GM19452 (cell line): ENCODE measurements around the gene HINFP.
A peak's percentile ranks its signal among the peaks of the same experiment; 100 is the strongest.

ENCODE experiments used
- ATAC-seq: cut with Tn5 transposase; IDR thresholded peaks from one replicate; pipeline ENCODE4 v1.9.1; 2021; ENCODE audit not compliant: unreplicated experiment

The HINFP gene

DNA sequence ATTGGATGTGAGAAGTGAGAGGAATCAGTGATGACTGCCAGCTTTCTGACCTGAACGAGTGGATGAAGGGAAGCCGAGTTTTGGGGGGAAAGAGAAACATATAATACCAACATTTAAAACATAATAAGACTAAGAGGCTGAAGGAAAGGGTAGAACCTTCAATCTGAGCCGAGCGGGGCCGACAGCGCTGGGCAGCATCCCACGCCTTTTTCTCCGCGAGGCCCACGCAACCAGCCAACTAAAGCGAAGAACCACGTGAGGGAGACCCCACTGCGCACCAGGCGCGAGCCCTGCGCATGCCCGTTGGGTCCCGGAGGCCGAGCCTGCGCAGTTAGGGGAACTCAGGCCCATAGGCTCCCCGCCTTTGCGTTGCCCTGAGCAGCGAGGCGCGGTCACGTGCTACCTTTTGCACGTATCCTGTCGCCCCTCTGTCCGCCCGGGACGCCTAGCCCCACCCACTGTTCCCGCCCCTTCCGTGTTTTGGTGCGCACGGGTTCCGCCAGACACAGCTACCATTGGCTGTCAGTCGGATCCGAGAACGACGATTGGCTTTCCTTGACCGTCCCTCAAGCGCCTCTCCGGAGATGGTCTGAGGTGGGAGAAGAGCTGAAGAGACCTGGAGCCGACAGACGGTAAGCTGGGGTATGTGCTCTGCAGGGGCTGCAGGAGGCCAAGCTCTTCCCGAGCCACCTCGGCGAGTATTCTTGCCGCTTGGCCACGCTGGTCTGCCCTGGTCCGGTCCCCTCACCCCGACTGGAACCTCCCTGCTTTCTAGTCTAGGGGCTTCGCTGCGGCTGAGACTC, at the start of gene HINFP:
TSS of gene HINFP (plus strand) at position 573 of the 803 bp plus-strand sequence. CDS start 5,365 bp downstream, outside the sequence.
- peak; percentile 96 for ATAC-seq

DNA sequence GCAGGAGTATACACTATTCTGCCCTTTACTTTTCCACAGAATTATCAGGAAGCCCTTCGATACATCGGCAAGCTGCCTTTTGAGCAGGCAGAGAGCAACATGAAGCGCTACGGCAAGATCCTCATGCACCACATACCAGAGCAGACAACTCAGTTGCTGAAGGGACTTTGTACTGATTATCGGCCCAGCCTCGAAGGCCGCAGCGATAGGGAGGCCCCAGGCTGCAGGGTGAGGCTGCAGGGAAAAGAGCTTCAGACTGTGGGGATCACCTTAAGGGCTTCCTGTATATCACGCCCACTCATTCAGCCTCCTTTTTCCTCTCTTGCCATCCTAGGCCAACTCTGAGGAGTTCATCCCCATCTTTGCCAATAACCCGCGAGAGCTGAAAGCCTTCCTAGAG, 43.5 kb upstream of the HINFP start:
- no peak for ATAC-seq

GRCh38 chr11:119078675-119079420, 42.5 kb upstream of the HINFP start:
- ATAC-seq, result no peak

- no peak for ATAC-seq
Measured at GRCh38 chr11:119081682-119082260, 39.6 kb upstream of the HINFP start.

DNA sequence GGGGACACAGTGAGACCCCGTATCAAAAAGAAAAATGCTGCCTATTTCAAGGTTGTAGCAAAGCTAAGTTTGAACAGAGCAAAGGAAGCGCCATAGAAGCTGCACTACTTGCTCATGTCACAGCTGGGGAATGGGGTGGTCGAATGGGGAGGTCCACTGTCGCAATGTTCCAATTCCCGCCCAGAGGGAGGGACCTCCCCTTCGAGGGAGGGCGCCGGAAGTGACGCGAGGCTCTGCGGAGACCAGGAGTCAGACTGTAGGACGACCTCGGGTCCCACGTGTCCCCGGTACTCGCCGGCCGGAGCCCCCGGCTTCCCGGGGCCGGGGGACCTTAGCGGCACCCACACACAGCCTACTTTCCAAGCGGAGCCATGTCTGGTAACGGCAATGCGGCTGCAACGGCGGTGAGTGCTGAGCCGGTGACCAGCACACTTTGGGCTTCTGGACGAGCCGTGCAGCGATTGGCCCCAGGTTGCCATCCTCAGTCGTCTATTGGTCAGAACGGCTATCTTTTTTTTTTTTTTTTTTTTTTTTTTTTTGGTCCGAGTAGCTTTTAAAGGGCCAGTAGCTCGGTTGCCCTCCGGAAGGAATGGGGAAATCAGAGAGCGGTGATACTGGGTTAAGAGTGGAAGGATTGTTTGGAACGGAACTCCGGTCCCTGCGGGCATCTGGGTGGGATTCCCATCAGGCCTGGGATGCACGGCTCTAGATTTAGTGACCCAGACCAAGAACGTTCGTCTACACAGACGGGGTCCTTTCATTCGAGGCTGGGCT, 36.5 kb upstream of the HINFP start, which contains the start of gene HMBS:
TSS of gene HMBS (plus strand) at position 219 of the 774 bp plus-strand sequence. CDS start at position 372, 153 bp downstream.
- ATAC-seq, result peak; percentile 90

DNA sequence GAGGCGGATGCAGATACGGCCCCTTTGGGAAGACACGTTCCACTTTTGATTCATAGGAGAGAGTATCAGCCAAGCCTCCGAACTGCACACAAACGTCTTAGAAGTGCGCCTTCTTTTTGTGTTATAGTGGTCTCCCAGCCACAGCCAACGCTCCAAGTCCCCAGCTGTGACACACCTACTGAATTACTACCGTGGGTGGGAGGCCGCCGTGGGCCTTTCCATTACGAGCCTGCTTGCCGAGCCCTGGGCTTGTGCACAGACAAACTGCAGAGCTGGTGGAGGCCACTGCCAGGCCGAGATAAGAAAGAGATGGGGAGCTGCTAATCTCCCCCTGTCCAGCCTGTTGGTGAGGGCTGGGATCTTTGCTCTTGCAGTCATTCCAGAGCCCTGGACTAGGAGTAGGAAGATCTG, 35.9 kb upstream of the HINFP start:
- peak; percentile 28 for ATAC-seq

DNA sequence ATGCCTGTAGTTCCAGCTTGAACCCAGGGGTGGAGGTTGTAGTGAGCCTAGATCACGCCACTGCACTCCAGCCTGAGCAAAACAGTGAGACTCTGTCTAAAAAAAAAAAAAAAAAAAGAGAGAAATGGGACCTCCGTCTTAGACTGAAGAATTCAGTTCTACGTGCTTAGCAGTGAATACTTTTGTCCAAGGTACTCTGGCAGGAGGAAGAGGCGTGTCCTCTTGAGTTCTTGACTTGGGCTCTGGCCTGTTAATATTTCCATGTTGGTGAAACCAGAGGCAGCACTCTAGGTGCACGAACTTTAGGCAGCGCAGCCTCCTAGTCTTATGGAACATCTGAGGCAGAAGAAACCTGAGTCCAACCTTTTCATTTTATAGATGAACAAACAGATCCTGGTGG, 34.3 kb upstream of the HINFP start:
- ATAC-seq, result no peak

GRCh38 chr11:119087747-119088241, 33.6 kb upstream of the HINFP start:
- no peak for ATAC-seq

DNA sequence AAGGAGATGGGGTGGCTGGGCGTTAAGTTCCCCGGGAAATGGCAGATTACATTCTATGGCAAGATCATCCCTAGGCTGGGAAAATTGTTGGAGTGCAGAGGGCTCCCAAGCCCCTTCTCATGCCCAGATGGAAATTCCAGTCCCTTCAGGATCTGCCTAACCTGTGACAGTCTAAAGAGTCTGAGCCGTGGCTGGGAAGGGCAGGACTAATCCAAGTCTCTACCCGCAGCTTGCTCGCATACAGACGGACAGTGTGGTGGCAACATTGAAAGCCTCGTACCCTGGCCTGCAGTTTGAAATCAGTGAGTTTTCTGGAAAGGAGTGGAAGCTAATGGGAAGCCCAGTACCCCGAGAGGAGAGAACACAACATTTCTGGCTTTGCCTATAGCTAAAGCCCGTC, 33.0 kb upstream of the HINFP start:
- no peak for ATAC-seq

GRCh38 chr11:119089319-119089718, 32.1 kb upstream of the HINFP start:
- no peak for ATAC-seq

- ATAC-seq, result no peak
Measured at GRCh38 chr11:119091178-119091577, 30.2 kb upstream of the HINFP start.

GRCh38 chr11:119091966-119092879, 29.2 kb upstream of the HINFP start:
- no peak for ATAC-seq

DNA sequence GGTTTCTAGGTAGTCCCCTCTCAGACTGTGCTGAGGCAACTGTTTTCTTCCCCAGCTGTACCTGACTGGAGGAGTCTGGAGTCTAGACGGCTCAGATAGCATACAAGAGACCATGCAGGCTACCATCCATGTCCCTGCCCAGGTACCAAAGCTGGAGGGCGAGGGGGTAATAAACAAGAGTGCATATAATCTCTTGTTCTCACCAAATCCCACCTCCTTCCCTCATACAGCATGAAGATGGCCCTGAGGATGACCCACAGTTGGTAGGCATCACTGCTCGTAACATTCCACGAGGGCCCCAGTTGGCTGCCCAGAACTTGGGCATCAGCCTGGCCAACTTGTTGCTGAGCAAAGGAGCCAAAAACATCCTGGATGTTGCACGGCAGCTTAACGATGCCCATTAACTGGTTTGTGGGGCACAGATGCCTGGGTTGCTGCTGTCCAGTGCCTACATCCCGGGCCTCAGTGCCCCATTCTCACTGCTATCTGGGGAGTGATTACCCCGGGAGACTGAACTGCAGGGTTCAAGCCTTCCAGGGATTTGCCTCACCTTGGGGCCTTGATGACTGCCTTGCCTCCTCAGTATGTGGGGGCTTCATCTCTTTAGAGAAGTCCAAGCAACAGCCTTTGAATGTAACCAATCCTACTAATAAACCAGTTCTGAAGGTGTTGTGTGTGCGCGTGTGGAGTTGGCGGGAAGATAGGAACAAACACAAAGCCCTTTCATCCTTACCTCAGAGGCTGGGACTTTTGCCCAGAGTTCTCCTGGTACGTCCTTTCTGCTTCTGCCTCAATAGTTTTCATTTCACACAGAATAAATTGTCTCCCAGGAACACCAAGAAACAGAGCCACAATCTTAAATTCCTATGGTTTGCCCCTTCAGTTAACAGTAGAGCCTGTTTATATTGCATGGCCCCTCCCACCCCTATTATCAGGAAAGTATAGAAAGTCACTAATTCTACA, 28.2 kb upstream of the HINFP start:
- no peak for ATAC-seq

- ATAC-seq, result no peak
Measured at GRCh38 chr11:119093942-119094815, 27.2 kb upstream of the HINFP start.

DNA sequence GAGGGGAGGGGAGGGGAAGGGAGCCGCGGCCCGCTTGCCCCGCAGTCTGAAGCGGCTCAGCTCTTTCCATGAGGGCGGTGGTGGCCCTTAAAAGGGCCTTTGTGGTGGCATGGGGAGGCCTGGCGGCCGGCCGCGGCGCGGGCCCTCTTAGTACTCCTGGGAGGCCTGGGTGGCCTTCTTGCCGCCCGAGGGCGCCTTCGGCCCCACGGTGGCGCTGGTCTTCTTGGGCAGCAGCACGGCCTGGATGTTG, 26.6 kb upstream of the HINFP start:
- peak; percentile 38 for ATAC-seq

GRCh38 chr11:119095066-119095880, 26.1 kb upstream of the HINFP start:
- ATAC-seq, result peak; percentile 81

DNA sequence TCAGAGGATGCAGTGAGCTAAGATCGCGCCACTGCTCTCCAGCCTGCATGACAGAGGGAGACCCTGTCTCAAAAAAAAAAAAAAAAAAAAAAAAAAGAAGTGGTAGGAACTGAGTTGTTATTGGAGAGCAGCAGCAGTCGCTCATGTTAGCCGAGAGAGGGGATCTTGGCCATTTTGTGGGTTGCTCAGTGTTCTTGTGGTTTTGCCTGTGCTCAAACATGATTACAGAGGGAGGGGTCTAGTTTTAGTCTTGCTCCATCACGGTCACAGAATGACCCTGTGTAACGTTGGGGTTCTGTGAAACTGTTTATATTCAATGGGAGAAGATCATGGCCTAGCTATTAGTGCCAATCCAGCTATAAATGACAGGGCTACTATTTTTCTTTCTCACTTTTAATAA, 21.7 kb upstream of the HINFP start:
- no peak for ATAC-seq
